ENCODE measurements around the gene MTHFD1.
"Not testable (repeated sequence)": the region's sequence is repeated elsewhere in the genome, so short reads cannot be mapped to it uniquely, and the experiment has no call there.

Gene MTHFD1

GRCh38 chr14:64387782-64388532, at the start of gene MTHFD1:
Gene MTHFD1, plus strand, starts transcription at chr14:64388353. Its CDS starts 75 bp downstream, at chr14:64388428.
- Histone ChIP-seq H3K4me1 (ENCODE audit: insufficient read depth, low read length) (peaks cover 14% of the 10 kb centered on the region), H3K36me3 (ENCODE audit: insufficient read depth, low read depth, low read length) (peaks cover 14% of the 10 kb centered on the region; the same call in 1 of the 2 replicates), H3K27me3 (ENCODE audit: insufficient read depth, low read length) (no peaks in the 10 kb centered on the region), H3K27ac (ENCODE audit: low read length) (peak within 1 kb of the TSS; percentile 79), H3K9ac (ENCODE audit: low read depth, low read length) (peak within 1 kb of the TSS; percentile 98), H3K4me3 (ENCODE audit: low read length) (peak within 1 kb of the TSS; percentile 73), H3K9me3 (ENCODE audit: insufficient read depth, low read depth, low read length) (no peaks in the 10 kb centered on the region)

DNA sequence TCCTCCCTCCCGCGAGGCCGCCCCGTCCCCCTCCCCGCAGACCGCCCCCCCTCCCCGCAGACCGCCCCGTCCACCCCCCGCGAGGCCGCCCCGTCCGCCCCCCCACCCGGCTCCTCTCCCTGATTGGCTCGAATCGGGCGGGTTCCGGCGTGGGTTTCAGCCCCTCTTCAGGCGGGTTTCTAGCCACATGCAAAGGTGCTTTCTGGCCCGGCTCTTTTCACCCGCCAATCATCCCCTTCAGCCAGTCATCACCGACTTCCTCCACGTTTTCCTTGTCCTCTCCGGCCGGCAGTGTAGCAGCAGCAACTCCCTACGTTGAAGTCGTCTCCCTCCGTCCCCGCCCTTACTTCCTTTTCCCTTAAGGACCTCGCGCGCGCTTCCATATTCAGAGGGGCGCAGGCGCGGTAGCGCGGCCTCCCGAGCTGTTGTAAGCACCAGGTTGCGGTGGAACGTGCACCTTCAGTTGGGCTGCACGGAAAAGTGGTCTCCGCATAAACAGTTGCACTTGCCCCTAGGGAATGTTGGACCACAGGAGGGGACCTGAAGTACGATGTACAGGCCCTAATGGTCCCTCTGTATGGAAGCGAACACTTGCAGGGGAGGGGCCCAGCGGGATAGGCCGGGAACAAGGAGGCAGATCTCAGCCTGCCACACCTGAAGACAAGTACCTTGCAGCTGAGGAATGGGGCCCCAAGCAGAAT, 49.4 kb upstream of the MTHFD1 start:
- Histone ChIP-seq H3K27me3 (ENCODE audit: insufficient read depth, low read length) (no peaks in the 10 kb centered on the region), H3K4me1 (ENCODE audit: insufficient read depth, low read length) (peaks cover 13% of the 10 kb centered on the region; the same call in 1 of the 2 replicates), H3K9ac (ENCODE audit: low read depth, low read length) (peak overlapping the region; percentile 89), H3K27ac (ENCODE audit: low read length) (peak overlapping the region; percentile 83), H3K36me3 (ENCODE audit: insufficient read depth, low read depth, low read length) (no peaks in the 10 kb centered on the region), H3K4me3 (ENCODE audit: low read length) (peak overlapping the region; percentile 81), H3K9me3 (ENCODE audit: insufficient read depth, low read depth, low read length) (peaks cover 13% of the 10 kb centered on the region; the same call in 1 of the 2 replicates)

- Histone ChIP-seq H3K4me1 (ENCODE audit: insufficient read depth, low read length) (peaks cover 13% of the 10 kb centered on the region; the same call in 1 of the 2 replicates), H3K36me3 (ENCODE audit: insufficient read depth, low read depth, low read length) (no peaks in the 10 kb centered on the region), H3K9me3 (ENCODE audit: insufficient read depth, low read depth, low read length) (peaks cover 13% of the 10 kb centered on the region; the same call in 1 of the 2 replicates), H3K4me3 (ENCODE audit: low read length) (no peak overlapping the region), H3K27me3 (ENCODE audit: insufficient read depth, low read length) (no peaks in the 10 kb centered on the region), H3K9ac (ENCODE audit: low read depth, low read length) (no peak overlapping the region), H3K27ac (ENCODE audit: low read length) (no peak overlapping the region)
Observed at GRCh38 chr14:64340560-64341196, 47.5 kb upstream of the MTHFD1 start.

GRCh38 chr14:64347748-64348147, 40.4 kb upstream of the MTHFD1 start:
- H3K4me1 ChIP-seq (ENCODE audit: insufficient read depth, low read length), result no peaks in the 10 kb centered on the region
- H3K27ac ChIP-seq (ENCODE audit: low read length), result no peak overlapping the region
- no peaks in the 10 kb centered on the region for H3K9me3 ChIP-seq (ENCODE audit: insufficient read depth, low read depth, low read length)
- no peaks in the 10 kb centered on the region for H3K27me3 ChIP-seq (ENCODE audit: insufficient read depth, low read length)
- H3K4me3 ChIP-seq (ENCODE audit: low read length), result no peak overlapping the region
- no peak overlapping the region for H3K9ac ChIP-seq (ENCODE audit: low read depth, low read length)
- H3K36me3 ChIP-seq (ENCODE audit: insufficient read depth, low read depth, low read length), result no peaks in the 10 kb centered on the region

DNA sequence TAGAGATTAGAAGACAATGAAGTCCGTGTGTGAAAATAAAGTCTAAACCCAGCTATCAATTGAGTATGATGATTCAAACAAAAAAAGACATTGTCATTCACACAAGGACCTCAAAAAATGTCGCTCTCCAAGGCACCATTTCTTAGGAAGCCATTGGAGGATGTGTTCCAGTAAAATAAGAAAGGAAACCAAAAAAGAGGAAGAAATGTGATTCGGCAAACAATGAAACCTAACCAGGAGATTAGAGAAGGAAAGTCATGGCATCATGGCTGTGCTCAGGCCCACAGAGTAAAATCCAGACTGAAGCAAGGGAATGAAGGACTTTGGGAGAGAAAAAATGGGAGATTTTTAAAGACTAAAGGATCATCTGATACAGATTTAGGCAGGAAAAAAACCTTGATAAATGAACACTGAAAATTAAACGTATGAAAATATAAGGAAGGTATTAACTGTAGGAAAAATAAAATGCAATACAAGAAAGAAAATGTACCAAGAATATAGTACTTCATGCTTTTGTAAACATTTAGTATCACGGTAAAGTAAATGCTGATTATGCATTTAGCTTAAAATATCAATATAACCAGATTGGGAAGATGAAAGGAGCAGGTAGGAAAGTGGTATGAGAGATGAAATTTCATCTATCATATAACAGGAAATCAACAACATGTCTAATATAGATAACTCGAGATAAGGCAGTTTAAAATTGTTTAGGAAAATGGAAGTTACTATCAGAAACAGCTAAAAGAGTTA, 38.2 kb upstream of the MTHFD1 start:
- no peaks in the 10 kb centered on the region for H3K9me3 ChIP-seq (ENCODE audit: insufficient read depth, low read depth, low read length)
- H3K4me1 ChIP-seq (ENCODE audit: insufficient read depth, low read length), result no peaks in the 10 kb centered on the region
- no peaks in the 10 kb centered on the region for H3K27me3 ChIP-seq (ENCODE audit: insufficient read depth, low read length)
- no peak overlapping the region for H3K4me3 ChIP-seq (ENCODE audit: low read length)
- H3K36me3 ChIP-seq (ENCODE audit: insufficient read depth, low read depth, low read length), result no peaks in the 10 kb centered on the region
- no peak overlapping the region for H3K27ac ChIP-seq (ENCODE audit: low read length)
- no peak overlapping the region for H3K9ac ChIP-seq (ENCODE audit: low read depth, low read length)

GRCh38 chr14:64363265-64363846, 24.8 kb upstream of the MTHFD1 start:
- Histone ChIP-seq H3K4me3 (ENCODE audit: low read length) (no peak overlapping the region), H3K4me1 (ENCODE audit: insufficient read depth, low read length) (no peaks in the 10 kb centered on the region), H3K36me3 (ENCODE audit: insufficient read depth, low read depth, low read length) (no peaks in the 10 kb centered on the region), H3K27ac (ENCODE audit: low read length) (no peak overlapping the region), H3K9me3 (ENCODE audit: insufficient read depth, low read depth, low read length) (no peaks in the 10 kb centered on the region), H3K9ac (ENCODE audit: low read depth, low read length) (no peak overlapping the region), H3K27me3 (ENCODE audit: insufficient read depth, low read length) (no peaks in the 10 kb centered on the region)

DNA sequence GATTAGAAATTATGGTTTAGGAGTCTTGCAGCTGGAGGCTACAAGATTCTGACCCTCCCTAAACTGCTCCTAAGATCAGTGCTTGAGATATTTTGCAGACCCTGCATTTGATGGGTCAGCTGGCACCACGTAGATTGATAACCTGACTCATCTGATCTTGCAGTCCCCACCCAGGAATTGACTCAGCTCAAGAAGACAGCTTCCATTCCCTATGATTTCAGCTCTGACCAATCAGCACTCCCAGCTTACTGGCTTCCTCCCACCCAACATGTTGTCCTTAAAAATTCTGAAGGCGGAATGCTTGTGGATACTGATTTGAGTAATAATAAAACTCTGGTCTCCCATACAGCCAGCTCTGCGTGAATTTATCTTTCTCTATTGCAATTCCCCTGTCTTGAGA, 23.2 kb upstream of the MTHFD1 start:
- no peaks in the 10 kb centered on the region for H3K36me3 ChIP-seq (ENCODE audit: insufficient read depth, low read depth, low read length)
- no peaks in the 10 kb centered on the region for H3K9me3 ChIP-seq (ENCODE audit: insufficient read depth, low read depth, low read length)
- H3K4me3 ChIP-seq (ENCODE audit: low read length), result no peak overlapping the region
- H3K27me3 ChIP-seq (ENCODE audit: insufficient read depth, low read length), result no peaks in the 10 kb centered on the region
- no peak overlapping the region for H3K27ac ChIP-seq (ENCODE audit: low read length)
- no peaks in the 10 kb centered on the region for H3K4me1 ChIP-seq (ENCODE audit: insufficient read depth, low read length)
- no peak overlapping the region for H3K9ac ChIP-seq (ENCODE audit: low read depth, low read length)

- H3K9ac ChIP-seq (ENCODE audit: low read depth, low read length); H3K9me3 ChIP-seq (ENCODE audit: insufficient read depth, low read depth, low read length); H3K27me3 ChIP-seq (ENCODE audit: insufficient read depth, low read length); H3K36me3 ChIP-seq (ENCODE audit: insufficient read depth, low read depth, low read length); H3K4me1 ChIP-seq (ENCODE audit: insufficient read depth, low read length); H3K27ac ChIP-seq (ENCODE audit: low read length); H3K4me3 ChIP-seq (ENCODE audit: low read length): not testable (repeated sequence)
Observed at GRCh38 chr14:64365358-64365889, 22.7 kb upstream of the MTHFD1 start.

- no peaks in the 10 kb centered on the region for H3K4me1 ChIP-seq (ENCODE audit: insufficient read depth, low read length)
- no peaks in the 10 kb centered on the region for H3K27me3 ChIP-seq (ENCODE audit: insufficient read depth, low read length)
- no peaks in the 10 kb centered on the region for H3K36me3 ChIP-seq (ENCODE audit: insufficient read depth, low read depth, low read length)
- no peak overlapping the region for H3K27ac ChIP-seq (ENCODE audit: low read length)
- H3K4me3 ChIP-seq (ENCODE audit: low read length), result no peak overlapping the region
- no peaks in the 10 kb centered on the region for H3K9me3 ChIP-seq (ENCODE audit: insufficient read depth, low read depth, low read length)
- no peak overlapping the region for H3K9ac ChIP-seq (ENCODE audit: low read depth, low read length)
Observed at GRCh38 chr14:64369201-64369600, 19.0 kb upstream of the MTHFD1 start.

DNA sequence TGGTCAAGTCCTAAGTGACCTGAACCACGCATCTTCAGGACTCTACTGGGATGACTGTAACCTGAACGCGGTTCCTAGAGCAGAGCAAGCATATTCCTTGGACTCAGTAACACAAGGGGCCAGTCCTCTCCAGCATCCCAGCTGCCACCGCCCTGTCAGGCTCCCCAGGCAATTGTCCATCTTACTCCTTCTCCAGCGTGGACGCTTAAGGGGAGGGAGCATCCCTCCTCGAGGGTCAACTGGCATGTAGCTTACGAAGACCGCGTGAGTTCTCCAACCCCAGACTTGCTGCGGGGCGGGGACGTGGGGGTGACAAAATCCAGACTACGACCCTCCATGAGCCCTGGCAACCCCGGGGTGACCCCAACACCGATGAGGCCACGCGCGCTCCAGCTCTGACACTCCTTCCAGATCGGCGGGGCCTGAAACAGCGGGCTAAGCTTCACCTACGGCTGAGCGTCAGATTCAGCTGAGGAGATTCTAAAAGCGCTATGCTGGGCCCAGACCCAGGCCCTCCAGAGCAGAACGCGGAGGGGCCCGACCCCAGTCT, 846 bp upstream of the MTHFD1 start:
- Histone ChIP-seq H3K9ac (ENCODE audit: low read depth, low read length) (peak overlapping the region; percentile 98), H3K4me1 (ENCODE audit: insufficient read depth, low read length) (peaks cover 8% of the 10 kb centered on the region), H3K4me3 (ENCODE audit: low read length) (peak overlapping the region; percentile 73), H3K27me3 (ENCODE audit: insufficient read depth, low read length) (no peaks in the 10 kb centered on the region), H3K9me3 (ENCODE audit: insufficient read depth, low read depth, low read length) (no peaks in the 10 kb centered on the region), H3K36me3 (ENCODE audit: insufficient read depth, low read depth, low read length) (peaks cover 7% of the 10 kb centered on the region; the same call in 1 of the 2 replicates), H3K27ac (ENCODE audit: low read length) (peak overlapping the region; percentile 79)
